Stomach (tissue), 9 donors: Measurements from ENCODE around the gene CITED4. TPM values are rescaled to one million over a fixed set of nuclear protein-coding genes. Genes with fewer than 3 reads are reported as not detected.
A peak's percentile ranks its signal among the peaks of the same experiment; 100 is the strongest.

Source experiments
- DNase-seq, 2 donors: peaks; one replicate each; pipeline versions ENCODE4 v3.0.0 to v3.0.0-alpha.2; 2013 to 2019
- H3K27ac ChIP-seq, 5 donors: fragments of 200-600 bp in 4 of 5; sonication (generic) in 4 of 5; one replicate each; pipeline ENCODE4 v1.5.1; 2013 to 2019; ENCODE audit warnings: mild to moderate bottlenecking in 1 of 5, moderate library complexity in 1 of 5
- H3K27me3 ChIP-seq, 3 donors: fragments of 200-600 bp; sonication (generic); one replicate each; pipeline ENCODE4 v1.5.1; 2017 to 2019; ENCODE audit warnings: mixed run types in 1 of 3
- H3K36me3 ChIP-seq, 4 donors: fragments of 200-600 bp; sonication (generic); 1 replicate in 3 of 4; 2 replicates in 1 of 4; pipeline ENCODE4 v1.5.1; 2016 to 2019
- H3K4me1 ChIP-seq, 4 donors: fragments of 200-600 bp; sonication (generic); one replicate each; pipeline ENCODE4 v1.5.1; 2016 to 2019
- H3K4me3 ChIP-seq, 4 donors: fragments of 200-600 bp; sonication (generic) in 3 of 4; one replicate each; pipeline ENCODE4 v1.5.1; 2016 to 2019; ENCODE audit warnings: mild to moderate bottlenecking in 1 of 4
- H3K9me3 ChIP-seq, 4 donors: fragments of 200-600 bp; sonication (generic); one replicate each; pipeline ENCODE4 v1.5.1; 2016 to 2019
- CTCF ChIP-seq, 7 experiments: fragments of 450-650 bp in 4 of 7; fragments of 200-600 bp in 3 of 7; sonication (generic) in 3 of 7; IDR thresholded peaks; one replicate each; pipeline ENCODE4 v1.5.1; 2016 to 2019; ENCODE audit warnings: antibody characterized with exemption in 7 of 7, control low read depth in 2 of 7, mild to moderate bottlenecking in 1 of 7
- EP300 ChIP-seq: sonication (generic); formaldehyde crosslinking; IDR thresholded peaks from one replicate; pipeline ENCODE4 v1.6.1; 2017; ENCODE audit warnings: antibody characterized with exemption
- POLR2A ChIP-seq, 4 donors: fragments of 450-650 bp; IDR thresholded peaks; one replicate each; pipeline ENCODE4 v1.6.1; 2016; ENCODE audit warnings: antibody characterized with exemption in 4 of 4, control low read depth in 2 of 4, mild to moderate bottlenecking in 1 of 4, moderate library complexity in 1 of 4
- POLR2AphosphoS5 ChIP-seq, 3 donors: sonication (generic); formaldehyde crosslinking; IDR thresholded peaks; one replicate each; pipeline ENCODE4 v1.6.1; 2016; ENCODE audit warnings: antibody characterized with exemption in 3 of 3
- WGBS, 5 donors: extraction: QIAGEN DNeasy Blood & Tissue Kit in 3 of 5; methylation state at CpG; one replicate each; pipeline versions ENCODE4 v1.1.5 to v1.1.7; 2013 to 2018; 5-methylcytosine and 5-hydroxymethylcytosine counted together
- intact Hi-C: fragments of 100-400 bp; cut with DNase I; formaldehyde crosslinking; loops from one replicate; pipeline ENCODE4 v1.15.1; 2023; ENCODE audit warnings: low total_unique reads
- polyA plus RNA-seq, 3 donors: library from polyadenylated mRNA; stranded (reverse); fragments of 200-250 nt; gene quantifications; one replicate each; pipeline ENCODE4 v1.2.3, GENCODE V29; 2013
- total RNA-seq, 5 donors: library from RNA; depleted of rRNA; stranded (reverse); fragments of >200 nt; gene quantifications; one replicate each; pipeline versions ENCODE4 v1.1.0 to v1.2.3, GENCODE V29; 2014 to 2016
- donor health status: healthy with polysubstance abuse.
- donor health status: Bipolar disorder and iron deficiency.
- donor health status: healthy.

CITED4 gene
- total and polyA plus RNA-seq, 8 donors: 2.6 to 152 (median 28.7) TPM

DNA sequence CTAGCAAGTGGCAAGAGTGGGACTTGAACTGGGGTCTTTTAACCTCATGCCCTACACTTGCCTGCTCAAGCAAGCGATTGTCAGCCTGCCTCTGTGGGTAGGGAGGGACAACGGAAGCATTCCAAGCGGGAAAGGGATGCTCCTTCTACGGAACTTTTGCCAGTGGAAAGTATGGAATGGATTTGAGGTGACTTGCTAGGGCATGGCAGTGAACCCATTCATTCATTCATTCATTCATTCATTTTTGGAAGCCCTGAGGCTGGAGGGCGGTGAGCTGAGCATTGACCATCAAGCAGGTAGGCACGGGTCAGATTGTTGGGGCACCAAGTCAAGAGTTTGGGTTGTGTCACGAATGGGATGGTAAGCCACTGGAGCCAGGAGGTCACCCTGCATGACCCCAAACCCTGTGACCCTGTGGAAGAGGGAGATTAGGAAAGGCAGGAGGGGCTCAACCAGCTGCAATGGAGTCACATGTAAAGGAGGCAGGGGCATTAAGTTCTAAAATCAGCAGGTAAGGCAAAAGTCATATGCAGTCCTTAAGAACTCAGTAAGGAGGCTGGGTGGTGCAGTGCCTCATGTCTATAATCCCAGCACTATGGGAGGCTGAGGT lies 11.8 kb upstream of the CITED4 start:
- H3K9me3 ChIP-seq: peaks cover 0 to 19% (median 13%) of the 10 kb centered on the region in 4 donors
- 93 to 96% (median 95%) methylated on average over 7 of the region's 7 CpGs for WGBS, 5 donors

DNA sequence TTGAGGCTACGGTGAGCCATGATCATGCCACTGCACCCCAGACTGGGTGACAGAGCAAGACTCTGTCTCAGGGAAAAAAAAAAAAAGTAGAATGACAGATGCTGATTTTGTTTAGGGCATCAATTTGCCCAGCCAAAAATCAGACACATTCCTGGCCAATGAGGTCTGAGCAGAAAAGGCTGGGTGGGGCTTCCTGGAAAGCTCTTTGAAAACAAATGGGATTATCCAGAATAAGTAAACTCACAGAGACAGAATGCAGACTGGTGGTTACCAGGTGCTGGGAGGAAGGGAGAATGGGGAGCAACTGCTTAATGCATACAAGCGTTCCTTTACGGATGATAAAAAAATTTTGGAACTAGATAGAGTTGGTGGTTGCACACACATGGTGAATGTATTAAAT lies 10.1 kb upstream of the CITED4 start:
- WGBS, 5 donors: 62 to 85% (median 73%) methylated on average over 3 of the region's 3 CpGs
- no peak overlapping the region for H3K27ac ChIP-seq
- no peak for TF ChIP-seq EP300
- no peak for TF ChIP-seq POLR2A (IDR thresholded peaks at IDR 0.05)
- TF ChIP-seq CTCF (IDR thresholded peaks at IDR 0.05): no peak
- TF ChIP-seq POLR2AphosphoS5 (IDR thresholded peaks at IDR 0.05): no peak

More for the DNA sequence above, 11.8 kb upstream of the CITED4 start:
- Histone ChIP-seq H3K4me1 (peaks cover 0 to 13% (median 8%) of the 10 kb centered on the region in 4 donors), H3K4me3 (no peak overlapping the region), H3K36me3 (no peaks in the 10 kb centered on the region), H3K27me3 (no peaks in the 10 kb centered on the region), H3K27ac (no peak overlapping the region)
- TF ChIP-seq EP300: no peak
- no peak for TF ChIP-seq POLR2A (IDR thresholded peaks at IDR 0.05)
- intact Hi-C loops: no loop called here
- no peak for DNase-seq

DNA sequence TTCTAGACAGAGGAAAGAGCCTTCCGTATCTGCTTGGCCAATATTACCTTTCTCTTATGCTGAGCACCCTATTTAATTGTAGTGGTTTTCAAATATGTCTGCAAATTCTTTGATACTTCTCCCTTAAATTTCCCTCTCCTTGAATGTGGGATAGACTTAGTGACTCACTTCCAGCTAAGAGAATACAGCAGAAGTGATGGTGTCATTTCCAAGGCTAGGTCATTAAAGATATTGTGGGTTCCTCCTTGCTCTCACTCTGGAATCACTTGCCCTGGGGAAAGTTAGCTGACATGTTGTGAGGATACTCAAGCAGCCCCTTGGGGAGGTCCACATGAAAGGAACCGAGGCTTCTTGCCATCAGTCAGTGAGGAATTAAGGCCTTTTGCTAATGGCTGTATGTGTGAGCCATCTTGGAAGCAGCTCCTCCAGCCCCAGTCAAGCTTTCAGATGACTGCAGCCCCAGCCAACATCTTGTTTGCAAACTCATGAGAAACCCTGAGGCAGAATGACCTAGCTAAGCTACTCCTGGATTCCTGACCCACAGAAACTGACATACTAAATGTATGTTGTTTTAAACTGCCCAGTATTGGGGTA lies 8.1 kb upstream of the CITED4 start:
- intact Hi-C loops: no loop called here
- no peak for DNase-seq
- WGBS, 5 donors: 67 to 98% (median 95%) methylated on average over 2 of the region's 2 CpGs
- no peak overlapping the region for H3K4me3 ChIP-seq
- H3K9me3 ChIP-seq: peaks cover 0 to 7% (median 3%) of the 10 kb centered on the region in 4 donors
- H3K36me3 ChIP-seq: no peaks in the 10 kb centered on the region
- H3K27me3 ChIP-seq: no peaks in the 10 kb centered on the region
- TF ChIP-seq POLR2AphosphoS5 (IDR thresholded peaks at IDR 0.05): no peak
- no peak for TF ChIP-seq EP300
- TF ChIP-seq POLR2A (IDR thresholded peaks at IDR 0.05): no peak
- no peak for TF ChIP-seq CTCF (IDR thresholded peaks at IDR 0.05)
- peaks cover 0 to 37% (median 18%) of the 10 kb centered on the region in 4 donors for H3K4me1 ChIP-seq
- no peak overlapping the region for H3K27ac ChIP-seq

More for the DNA sequence above, 10.1 kb upstream of the CITED4 start:
- H3K27me3 ChIP-seq: no peaks in the 10 kb centered on the region
- DNase-seq: no peak
- H3K4me1 ChIP-seq: peaks cover 0 to 21% (median 12%) of the 10 kb centered on the region in 4 donors
- intact Hi-C loops: no loop called here
- no peak overlapping the region for H3K4me3 ChIP-seq
- H3K9me3 ChIP-seq: peaks cover 0 to 19% (median 13%) of the 10 kb centered on the region in 4 donors
- no peaks in the 10 kb centered on the region for H3K36me3 ChIP-seq

DNA sequence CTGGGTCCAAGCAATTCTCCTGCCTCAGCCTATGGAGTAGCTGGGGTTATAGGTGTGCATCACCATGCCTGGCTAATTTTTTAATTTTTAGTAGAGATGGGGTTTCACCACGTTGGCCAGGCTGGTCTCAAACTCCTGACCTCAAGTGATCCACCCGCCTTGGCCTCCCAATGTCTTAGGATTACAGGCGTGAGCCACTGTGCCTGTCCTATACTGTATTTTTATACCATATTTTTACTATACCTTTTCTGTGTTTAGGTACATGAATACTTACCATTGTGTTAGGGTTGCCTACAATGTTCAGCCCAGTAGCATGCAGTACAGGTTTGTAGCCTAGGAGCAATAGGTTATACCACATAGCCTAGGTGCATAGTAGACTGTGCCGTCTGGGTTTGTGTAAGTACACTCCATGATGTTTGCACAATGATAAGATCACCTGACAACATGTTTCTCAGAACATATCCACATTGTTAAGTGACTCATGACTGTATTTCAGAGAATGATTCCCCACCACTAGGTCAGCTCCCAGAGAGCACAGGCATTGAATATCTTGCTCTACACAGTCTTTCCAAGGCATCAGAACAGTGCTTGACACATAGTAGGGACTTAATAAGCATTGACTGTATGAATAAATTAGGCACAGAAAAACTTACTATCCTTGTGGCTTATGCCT lies 6.0 kb upstream of the CITED4 start:
- Histone ChIP-seq H3K4me1 (peaks cover 10 to 50% (median 30%) of the 10 kb centered on the region in 4 donors), H3K27ac (peak overlapping the region in 4 of 5 donors; percentile 22 to 93 (median 50)), H3K4me3 (no peak overlapping the region), H3K27me3 (no peaks in the 10 kb centered on the region), H3K9me3 (peaks cover 0 to 7% (median 3%) of the 10 kb centered on the region in 4 donors), H3K36me3 (no peaks in the 10 kb centered on the region)
- 49 to 76% (median 62%) methylated on average over 4 of the region's 4 CpGs for WGBS, 5 donors
- peak; percentile 50 to 86 for DNase-seq
- intact Hi-C loops: no loop called here
- TF ChIP-seq POLR2AphosphoS5 (IDR thresholded peaks at IDR 0.05) (peak; percentile 30 to 95 (median 86)), POLR2A (IDR thresholded peaks at IDR 0.05) (no peak)

DNA sequence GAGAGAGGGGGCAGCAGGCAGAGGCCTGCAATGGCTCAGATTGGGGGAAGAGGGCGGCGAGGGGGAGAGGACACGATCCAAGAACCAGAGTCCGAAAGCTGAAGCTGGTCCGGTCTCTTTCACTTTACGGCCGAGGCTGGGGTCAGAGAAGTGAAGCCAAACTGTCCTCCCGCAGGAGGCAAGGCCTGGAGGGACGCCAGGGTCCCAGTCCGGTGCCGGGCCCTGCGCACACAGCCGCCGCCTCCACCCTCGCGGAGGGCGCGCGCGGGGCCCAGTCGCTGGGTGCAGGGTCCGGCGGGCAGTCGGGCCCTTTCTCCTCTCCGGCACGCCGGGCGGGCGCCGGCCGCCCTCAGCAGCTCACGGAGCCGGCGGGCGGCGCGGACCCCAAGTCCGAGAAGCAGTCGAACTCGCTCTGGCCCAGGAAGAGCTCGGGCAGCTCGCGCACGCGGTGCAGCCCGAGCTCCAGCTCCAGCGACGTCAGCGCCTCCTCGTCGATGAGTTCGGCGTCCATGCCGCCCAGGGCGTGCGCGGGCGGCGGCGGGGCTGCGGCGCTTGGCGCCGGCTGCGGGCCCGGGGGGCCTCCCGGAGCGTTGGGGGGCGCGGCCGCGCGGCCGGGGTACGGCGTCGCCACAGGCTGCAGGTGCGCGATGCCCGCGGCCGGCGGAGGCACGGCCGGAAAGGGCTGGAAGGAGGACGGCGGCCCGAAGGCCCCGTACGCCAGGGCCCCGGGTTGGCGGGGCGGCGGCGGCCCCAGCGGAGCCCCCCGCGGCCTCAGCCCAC lies 749 bp downstream of the CITED4 start:
- Histone ChIP-seq H3K27me3 (no peaks in the 10 kb centered on the region), H3K4me1 (peaks cover 25 to 49% (median 40%) of the 10 kb centered on the region in 4 donors), H3K9me3 (no peaks in the 10 kb centered on the region), H3K4me3 (peak overlapping the region; percentile 73 to 80 (median 76)), H3K27ac (peak overlapping the region; percentile 77 to 93 (median 87)), H3K36me3 (no peaks in the 10 kb centered on the region)
- WGBS, 5 donors: 2 to 15% (median 5%) methylated on average over 9 to 98 of the region's 98 CpGs
- intact Hi-C loops: no loop called here
- TF ChIP-seq POLR2AphosphoS5 (IDR thresholded peaks at IDR 0.05) (peak in 1 of 3 donors; percentile 8), CTCF (IDR thresholded peaks at IDR 0.05) (no peak)
- DNase-seq: peak; percentile 48 to 85
